Mesenchymal stem cell (in vitro differentiated cells and primary cell): ENCODE measurements around the gene NMNAT1.
"Not testable (repeated sequence)": the region's sequence is repeated elsewhere in the genome, so short reads cannot be mapped to it uniquely, and the experiment has no call there.

ENCODE experiments used
- DNase-seq: peaks from one replicate; pipeline ENCODE4 v3.0.0-alpha.2; 2013
- H2AFZ ChIP-seq: one replicate; pipeline ENCODE4 v1.6.1; 2013; ENCODE audit warnings: low read depth, mild to moderate bottlenecking, control low read depth, inconsistent platforms, low read length, moderate library complexity
- H2AK5ac ChIP-seq: 2 replicates; pipeline ENCODE4 v1.6.1; 2013; ENCODE audit warnings: low read length, moderate library complexity, mild to moderate bottlenecking, inconsistent platforms; ENCODE audit not compliant: severe bottlenecking
- H2BK120ac ChIP-seq: one replicate; pipeline ENCODE4 v1.6.1; 2013; ENCODE audit warnings: low read depth, mild to moderate bottlenecking, inconsistent platforms, low read length, moderate library complexity
- H2BK12ac ChIP-seq, 2 experiments: one replicate each; pipeline ENCODE4 v1.6.1; 2013; ENCODE audit warnings: inconsistent platforms in 2 of 2, low read length in 2 of 2, mild to moderate bottlenecking in 2 of 2, moderate library complexity in 2 of 2, control low read depth in 1 of 2
- H2BK15ac ChIP-seq: one replicate; pipeline ENCODE4 v1.6.1; 2013; ENCODE audit warnings: mild to moderate bottlenecking, low read depth, inconsistent platforms; ENCODE audit not compliant: poor library complexity, severe bottlenecking
- H2BK5ac ChIP-seq: 2 replicates; pipeline ENCODE4 v1.6.1; 2013; ENCODE audit warnings: low read depth, mild to moderate bottlenecking, low read length, control low read depth, inconsistent platforms; ENCODE audit not compliant: poor library complexity, severe bottlenecking
- H3K14ac ChIP-seq, 2 experiments: one replicate each; pipeline ENCODE4 v1.6.1; 2013; ENCODE audit warnings: inconsistent platforms in 2 of 2, low read length in 2 of 2, control low read depth in 1 of 2, mild to moderate bottlenecking in 1 of 2, moderate library complexity in 1 of 2
- H3K18ac ChIP-seq, 2 experiments: one replicate each; pipeline ENCODE4 v1.6.1; 2013; ENCODE audit warnings: inconsistent platforms in 2 of 2, low read length in 2 of 2, control low read depth in 1 of 2, low read depth in 1 of 2, mild to moderate bottlenecking in 1 of 2
- H3K23ac ChIP-seq, 2 experiments: one replicate each; pipeline ENCODE4 v1.6.1; 2013; ENCODE audit warnings: inconsistent platforms in 2 of 2, low read length in 2 of 2, mild to moderate bottlenecking in 2 of 2, moderate library complexity in 2 of 2, control low read depth in 1 of 2
- H3K27ac ChIP-seq: 2 replicates; pipeline ENCODE4 v1.5.1; 2013; ENCODE audit warnings: mild to moderate bottlenecking, moderate library complexity, low read length, control low read depth, inconsistent platforms; ENCODE audit not compliant: poor library complexity, severe bottlenecking
- H3K27me3 ChIP-seq, 2 experiments: 2 replicates each; pipeline versions ENCODE4 v1.6.1 to v1.7.0; 2013; ENCODE audit warnings: low read length in 2 of 2, mild to moderate bottlenecking in 2 of 2, moderate library complexity in 2 of 2, control low read depth in 1 of 2, inconsistent platforms in 1 of 2; ENCODE audit not compliant: control insufficient read depth in 1 of 2, insufficient read depth in 1 of 2
- H3K36me3 ChIP-seq, 2 experiments: 2 replicates each; pipeline versions ENCODE4 v1.6.1 to v1.7.0; 2013; ENCODE audit warnings: low read length in 2 of 2, control low read depth in 1 of 2, inconsistent platforms in 1 of 2, low read depth in 1 of 2, mild to moderate bottlenecking in 1 of 2; ENCODE audit not compliant: insufficient read depth in 2 of 2, control insufficient read depth in 1 of 2
- H3K4ac ChIP-seq, 2 experiments: one replicate each; pipeline ENCODE4 v1.6.1; 2013; ENCODE audit warnings: inconsistent platforms in 2 of 2, low read length in 2 of 2, mild to moderate bottlenecking in 2 of 2, moderate library complexity in 2 of 2, control low read depth in 1 of 2, low read depth in 1 of 2
- H3K4me1 ChIP-seq: 2 replicates; pipeline ENCODE4 v1.6.1; 2013; ENCODE audit warnings: low read depth, low read length, control low read depth; ENCODE audit not compliant: control insufficient read depth, insufficient read depth
- H3K4me2 ChIP-seq: 2 replicates; pipeline ENCODE4 v1.6.1; 2013; ENCODE audit warnings: low read length, mild to moderate bottlenecking, inconsistent platforms; ENCODE audit not compliant: poor library complexity, severe bottlenecking
- H3K4me3 ChIP-seq, 2 experiments: 2 replicates each; pipeline versions ENCODE4 v1.5.1 to v1.7.0; 2013; ENCODE audit warnings: low read length in 2 of 2, mild to moderate bottlenecking in 2 of 2, control low read depth in 1 of 2, low read depth in 1 of 2; ENCODE audit not compliant: insufficient read depth in 1 of 2
- H3K79me1 ChIP-seq: replicated peaks from 2 replicates; pipeline ENCODE4 v1.6.1; 2013; ENCODE audit warnings: mild to moderate bottlenecking, control low read depth, low read length, inconsistent platforms; ENCODE audit not compliant: poor library complexity, severe bottlenecking
- H3K9ac ChIP-seq: 2 replicates; pipeline ENCODE4 v1.7.0; 2013; ENCODE audit warnings: mild to moderate bottlenecking, low read length, moderate library complexity
- H3K9me3 ChIP-seq: 2 replicates; pipeline ENCODE4 v1.7.0; 2013; ENCODE audit warnings: mild to moderate bottlenecking, low read length; ENCODE audit not compliant: control insufficient read depth
- H4K8ac ChIP-seq: one replicate; pipeline ENCODE4 v1.6.1; 2013; ENCODE audit warnings: inconsistent platforms, mild to moderate bottlenecking, low read length, moderate library complexity
- H4K91ac ChIP-seq: one replicate; pipeline ENCODE4 v1.6.1; 2013; ENCODE audit warnings: mild to moderate bottlenecking, low read length, inconsistent platforms
- WGBS: methylation state at CpG from one replicate; pipeline ENCODE4 v1.1.7; 2013; ENCODE audit warnings: mixed read lengths; 5-methylcytosine and 5-hydroxymethylcytosine counted together

Gene NMNAT1

GRCh38 chr1:9912264-9912936, 30.9 kb upstream of the NMNAT1 start:
- Histone ChIP-seq H3K27ac (no peak overlapping the region), H3K4me2 (no peak overlapping the region), H2BK15ac (no peak overlapping the region), H3K36me3 (no peaks in the 10 kb centered on the region), H4K8ac (no peak overlapping the region), H2BK12ac (no peak overlapping the region), H3K4ac (no peak overlapping the region), H3K9ac (no peak overlapping the region), H3K18ac (no peak overlapping the region), H3K23ac (no peak overlapping the region), H3K9me3 (no peaks in the 10 kb centered on the region), H4K91ac (no peak overlapping the region), H3K4me1 (peaks cover 7% of the 10 kb centered on the region), H2AK5ac (no peak overlapping the region), H2BK120ac (no peak overlapping the region), H3K4me3 (no peak overlapping the region), H3K27me3 (no peaks in the 10 kb centered on the region), H3K79me1 (peaks cover 2% of the 10 kb centered on the region), H2BK5ac (no peak overlapping the region), H3K14ac (no peak overlapping the region), H2AFZ (no peak overlapping the region)
- WGBS, result 91% methylated on average over 12 of the region's 12 CpGs
- no peak for DNase-seq

DNA sequence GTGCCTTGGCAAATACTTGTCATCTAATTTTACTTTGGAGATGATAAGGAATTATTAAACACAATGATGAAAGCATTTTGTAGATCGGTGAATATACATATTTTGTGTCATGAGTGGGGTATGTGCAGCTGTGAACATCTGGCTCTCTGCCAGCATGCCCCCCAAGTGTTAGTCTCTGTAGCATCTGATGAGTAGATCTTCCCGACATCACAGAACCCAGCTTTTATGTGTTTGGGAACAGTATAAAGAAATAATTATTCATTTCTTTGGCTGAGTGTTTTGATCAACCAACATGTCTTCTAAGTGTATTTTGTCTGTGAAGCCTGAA, 28.7 kb upstream of the NMNAT1 start:
- Histone ChIP-seq H2AK5ac (no peak overlapping the region), H3K27ac (no peak overlapping the region), H3K27me3 (peaks cover 0 to 3% of the 10 kb centered on the region in 2 experiments), H4K91ac (no peak overlapping the region), H3K4me1 (peaks cover 2% of the 10 kb centered on the region), H3K4ac (no peak overlapping the region), H2BK5ac (no peak overlapping the region), H3K4me3 (no peak overlapping the region), H2BK15ac (no peak overlapping the region), H3K79me1 (peaks cover 2% of the 10 kb centered on the region), H3K36me3 (no peaks in the 10 kb centered on the region), H2AFZ (no peak overlapping the region), H3K4me2 (no peak overlapping the region), H2BK120ac (no peak overlapping the region), H3K23ac (no peak overlapping the region), H3K9ac (no peak overlapping the region), H2BK12ac (no peak overlapping the region), H3K18ac (no peak overlapping the region), H3K14ac (no peak overlapping the region), H3K9me3 (no peaks in the 10 kb centered on the region), H4K8ac (no peak overlapping the region)
- DNase-seq, result no peak
- WGBS, result 86% methylated on average over 1 of the region's 2 CpGs

DNA sequence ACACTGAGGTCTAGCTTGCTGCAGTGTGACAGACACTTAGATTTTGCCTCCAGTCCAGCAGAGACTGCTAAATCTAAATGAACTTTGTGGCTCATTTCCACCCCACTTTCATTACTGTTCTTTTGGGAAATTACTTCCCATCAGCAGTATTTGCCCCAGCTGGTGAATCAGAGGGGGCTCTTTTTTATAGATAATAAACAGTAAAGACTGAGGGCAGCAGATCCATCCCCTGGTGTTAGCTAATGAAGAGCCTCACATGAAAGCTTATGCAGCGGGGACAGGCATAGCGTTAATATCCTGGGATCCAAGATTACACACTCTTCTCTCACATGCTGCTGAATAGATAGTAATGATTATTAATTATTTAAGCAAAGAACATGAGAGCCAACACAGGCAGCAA, 26.8 kb upstream of the NMNAT1 start:
- H2AK5ac ChIP-seq, result no peak overlapping the region
- H2BK15ac ChIP-seq, result no peak overlapping the region
- H3K23ac ChIP-seq, result no peak overlapping the region
- no peaks in the 10 kb centered on the region for H3K4me1 ChIP-seq
- no peak overlapping the region for H2BK12ac ChIP-seq
- H3K4me2 ChIP-seq, result no peak overlapping the region
- H3K4ac ChIP-seq, result no peak overlapping the region
- no peaks in the 10 kb centered on the region for H3K79me1 ChIP-seq
- H3K18ac ChIP-seq, result no peak overlapping the region
- H3K14ac ChIP-seq, result no peak overlapping the region
- no peaks in the 10 kb centered on the region for H3K9me3 ChIP-seq
- H4K91ac ChIP-seq, result no peak overlapping the region
- H3K9ac ChIP-seq, result no peak overlapping the region
- DNase-seq, result no peak
- H2BK5ac ChIP-seq, result no peak overlapping the region
- WGBS, result 100% methylated on average over 2 of the region's 2 CpGs
- no peaks in the 10 kb centered on the region for H3K36me3 ChIP-seq
- H2BK120ac ChIP-seq, result no peak overlapping the region
- no peak overlapping the region for H3K4me3 ChIP-seq
- no peak overlapping the region for H3K27ac ChIP-seq
- H2AFZ ChIP-seq, result no peak overlapping the region
- H3K27me3 ChIP-seq, result peaks cover 0 to 3% of the 10 kb centered on the region in 2 experiments
- no peak overlapping the region for H4K8ac ChIP-seq

DNA sequence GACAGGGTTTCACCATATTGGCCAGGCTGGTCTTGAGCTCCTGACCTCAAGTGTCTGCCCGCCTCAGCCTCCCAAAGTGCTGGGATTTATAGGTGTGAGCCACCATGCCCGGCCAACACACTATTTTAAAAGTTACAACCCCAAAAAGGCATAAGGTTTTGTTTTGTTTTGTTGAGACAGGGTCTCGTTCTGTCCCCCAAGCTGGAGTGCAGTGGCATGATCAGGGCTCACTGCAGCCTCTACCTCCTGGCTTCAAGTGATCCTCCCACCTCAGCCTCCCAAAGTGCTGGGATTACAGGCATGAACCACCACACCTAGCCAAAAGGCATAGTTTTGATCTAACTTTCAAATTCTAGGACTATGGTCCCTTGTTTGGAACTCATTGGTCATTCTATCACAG, 25.8 kb upstream of the NMNAT1 start:
- not testable (repeated sequence) for H3K18ac ChIP-seq, H3K27me3 ChIP-seq, H3K27ac ChIP-seq, H3K4me2 ChIP-seq, H3K4ac ChIP-seq, H3K9me3 ChIP-seq, H2BK5ac ChIP-seq, H4K8ac ChIP-seq, DNase-seq, H3K36me3 ChIP-seq, H2BK12ac ChIP-seq, H2BK15ac ChIP-seq, H3K9ac ChIP-seq, H3K14ac ChIP-seq, H2BK120ac ChIP-seq, H3K79me1 ChIP-seq, H2AFZ ChIP-seq, H3K4me3 ChIP-seq, H3K4me1 ChIP-seq, H4K91ac ChIP-seq, H3K23ac ChIP-seq, H2AK5ac ChIP-seq
- 84% methylated on average over 2 of the region's 3 CpGs for WGBS
